Measurements from ENCODE around the gene NMBR. TPM values are rescaled to one million over a fixed set of nuclear protein-coding genes. Genes with fewer than 3 reads are reported as not detected.
"Not testable (repeated sequence)": the region's sequence is repeated elsewhere in the genome, so short reads cannot be mapped to it uniquely, and the experiment has no call there.

Gene NMBR
- total and polyA plus RNA-seq, 2 donors (not counting 1 experiment from before 2014, with no cell fraction given) = 0.09 TPM; not detected in 1

DNA sequence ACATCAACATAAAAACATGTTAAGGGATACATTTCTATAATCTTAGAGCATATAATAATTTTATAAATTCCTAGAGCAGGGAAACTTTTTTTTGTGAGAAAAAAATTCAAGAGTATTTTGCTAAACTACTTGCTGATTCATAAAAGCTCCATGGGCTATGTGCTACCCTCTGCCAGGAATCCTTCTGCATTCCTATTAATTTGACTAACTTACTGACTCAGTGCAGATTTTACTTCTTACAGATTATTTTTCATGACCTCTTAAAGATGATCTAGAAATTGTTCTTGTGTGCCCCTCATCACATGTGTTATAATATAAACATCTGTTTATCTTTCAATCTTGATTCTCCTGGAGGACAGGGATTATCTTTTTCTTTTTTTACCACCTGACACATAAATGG is 5.8 kb upstream of the NMBR start:
- Histone ChIP-seq H3K9ac (ENCODE audit: low read length) (no peak overlapping the region), H3K27ac (ENCODE audit: low read length in 2 of 2) (no peak overlapping the region), H3K4me3 (ENCODE audit: control extremely low read depth in 1 of 5, extremely low read depth in 1 of 5, insufficient read depth in 1 of 5, low read depth in 2 of 5, low read length in 4 of 5) (no peak overlapping the region), H3K9me3 (ENCODE audit: control extremely low read depth in 1 of 3, control insufficient read depth in 2 of 3, insufficient read depth in 1 of 3, low read length in 2 of 3) (no peaks in the 10 kb centered on the region), H3K36me3 (replicated peaks in 1 of 2; ENCODE audit: control extremely low read depth in 1 of 2, control insufficient read depth in 1 of 2, extremely low read depth in 1 of 2, insufficient read depth in 2 of 2, low read length in 1 of 2) (peaks cover 0 to 2% of the 10 kb centered on the region in 2 experiments), H3K4me2 (replicated peaks; ENCODE audit: low read depth, low read length, poor library complexity, severe bottlenecking) (no peak overlapping the region), H2AFZ (ENCODE audit: insufficient read depth, low read depth, low read length, poor library complexity, severe bottlenecking) (no peak overlapping the region), H3K4me1 (ENCODE audit: control insufficient read depth in 2 of 2, insufficient read depth in 2 of 2, low read length in 2 of 2) (peaks cover 13 to 25% of the 10 kb centered on the region in 2 donors), H3K27me3 (replicated peaks in 1 of 4; ENCODE audit: control extremely low read depth in 1 of 4, control insufficient read depth in 3 of 4, insufficient read depth in 4 of 4, low read length in 3 of 4) (no peaks in the 10 kb centered on the region), H4K20me1 (ENCODE audit: control insufficient read depth, insufficient read depth, low read length, poor library complexity, severe bottlenecking) (peaks cover 60% of the 10 kb centered on the region), H3K79me2 (ENCODE audit: control insufficient read depth, insufficient read depth, low read length) (peaks cover 96% of the 10 kb centered on the region)
- H3K4me1 Mint-ChIP-seq = peaks cover 61% of the 10 kb centered on the region
- ChIA-PET POLR2A (no interaction called here), CTCF (no interaction called here)
- H3K9me3 Mint-ChIP-seq (ENCODE audit: insufficient read depth) = no peaks in the 10 kb centered on the region
- no peak for ATAC-seq (ENCODE audit: low read depth)
- no peak overlapping the region for H3K27ac Mint-ChIP-seq
- no peak overlapping the region for H3K4me3 Mint-ChIP-seq
- intact Hi-C loops (cut with micrococcal nuclease) = no loop called here
- H3K27me3 Mint-ChIP-seq = no peaks in the 10 kb centered on the region
- DNase-seq = no peak
- TF ChIP-seq, protein P1, sequence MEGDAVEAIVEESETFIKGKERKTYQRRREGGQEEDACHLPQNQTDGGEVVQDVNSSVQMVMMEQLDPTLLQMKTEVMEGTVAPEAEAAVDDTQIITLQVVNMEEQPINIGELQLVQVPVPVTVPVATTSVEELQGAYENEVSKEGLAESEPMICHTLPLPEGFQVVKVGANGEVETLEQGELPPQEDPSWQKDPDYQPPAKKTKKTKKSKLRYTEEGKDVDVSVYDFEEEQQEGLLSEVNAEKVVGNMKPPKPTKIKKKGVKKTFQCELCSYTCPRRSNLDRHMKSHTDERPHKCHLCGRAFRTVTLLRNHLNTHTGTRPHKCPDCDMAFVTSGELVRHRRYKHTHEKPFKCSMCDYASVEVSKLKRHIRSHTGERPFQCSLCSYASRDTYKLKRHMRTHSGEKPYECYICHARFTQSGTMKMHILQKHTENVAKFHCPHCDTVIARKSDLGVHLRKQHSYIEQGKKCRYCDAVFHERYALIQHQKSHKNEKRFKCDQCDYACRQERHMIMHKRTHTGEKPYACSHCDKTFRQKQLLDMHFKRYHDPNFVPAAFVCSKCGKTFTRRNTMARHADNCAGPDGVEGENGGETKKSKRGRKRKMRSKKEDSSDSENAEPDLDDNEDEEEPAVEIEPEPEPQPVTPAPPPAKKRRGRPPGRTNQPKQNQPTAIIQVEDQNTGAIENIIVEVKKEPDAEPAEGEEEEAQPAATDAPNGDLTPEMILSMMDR (IDR thresholded peaks at IDR 0.05) = no peak
- TF ChIP-seq EZH2 (IDR thresholded peaks at IDR 0.05; ENCODE audit: borderline replicate concordance, insufficient read depth, low read depth, low read length, poor library complexity, severe bottlenecking) = no peak

DNA sequence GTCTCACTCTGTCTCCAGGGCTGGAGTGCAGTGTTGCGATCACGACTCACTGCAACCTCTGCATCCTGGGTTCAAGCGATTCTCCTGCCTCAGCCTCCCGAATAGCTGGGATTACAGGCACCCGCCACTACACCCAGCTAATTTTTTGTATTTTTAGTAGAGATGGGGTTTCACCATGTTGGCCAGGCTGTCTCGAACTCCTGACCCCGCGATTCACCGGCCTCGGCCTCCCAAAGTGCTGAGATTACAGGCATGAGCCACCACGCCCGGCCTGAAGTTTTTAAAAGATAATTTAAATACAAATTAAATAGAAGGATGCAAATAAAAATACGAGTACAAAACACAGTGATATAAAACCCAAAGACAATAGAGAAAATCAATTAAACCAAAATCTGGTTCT is 5.4 kb downstream of the NMBR start:
- 100% methylated on average over 2 of the region's 13 CpGs for WGBS (ENCODE audit: insufficient coverage)
- Mint-ChIP-seq H3K4me1 (peaks cover 10% of the 10 kb centered on the region), H3K27me3 (peaks cover 13% of the 10 kb centered on the region)
- H3K36me3 ChIP-seq (replicated peaks in 1 of 2; ENCODE audit: control extremely low read depth in 1 of 2, control insufficient read depth in 1 of 2, extremely low read depth in 1 of 2, insufficient read depth in 2 of 2, low read length in 1 of 2); H3K9ac ChIP-seq (ENCODE audit: low read length); CTCF ChIA-PET; H3K27ac ChIP-seq (ENCODE audit: low read length in 2 of 2); POLR2A ChIA-PET; H3K4me1 ChIP-seq (ENCODE audit: control insufficient read depth in 2 of 2, insufficient read depth in 2 of 2, low read length in 2 of 2); H3K9me3 Mint-ChIP-seq (ENCODE audit: insufficient read depth); H3K4me3 ChIP-seq (ENCODE audit: control extremely low read depth in 1 of 5, extremely low read depth in 1 of 5, insufficient read depth in 1 of 5, low read depth in 2 of 5, low read length in 4 of 5); H4K20me1 ChIP-seq (ENCODE audit: control insufficient read depth, insufficient read depth, low read length, poor library complexity, severe bottlenecking); ATAC-seq (ENCODE audit: low read depth); H2AFZ ChIP-seq (ENCODE audit: insufficient read depth, low read depth, low read length, poor library complexity, severe bottlenecking); H3K27ac Mint-ChIP-seq; DNase-seq; H3K4me2 ChIP-seq (replicated peaks; ENCODE audit: low read depth, low read length, poor library complexity, severe bottlenecking); H3K9me3 ChIP-seq (ENCODE audit: control extremely low read depth in 1 of 3, control insufficient read depth in 2 of 3, insufficient read depth in 1 of 3, low read length in 2 of 3); H3K4me3 Mint-ChIP-seq: not testable (repeated sequence)
- Histone ChIP-seq H3K27me3 (replicated peaks in 1 of 4; ENCODE audit: control extremely low read depth in 1 of 4, control insufficient read depth in 3 of 4, insufficient read depth in 4 of 4, low read length in 3 of 4) (peaks cover 0 to 11% (median 3%) of the 10 kb centered on the region in 4 experiments), H3K79me2 (ENCODE audit: control insufficient read depth, insufficient read depth, low read length) (peaks cover 24% of the 10 kb centered on the region)
- intact Hi-C loops (cut with micrococcal nuclease) = loop anchor here (10.0 kb wide), 1 partner anchor 423 kb away; no protein-coding TSS in a partner anchor
